ENCODE results near the gene MKRN1. TPM values are rescaled to one million over a fixed set of nuclear protein-coding genes. Genes with fewer than 3 reads are reported as not detected.
A peak's percentile ranks its signal among the peaks of the same experiment; 100 is the strongest.
"Not testable (repeated sequence)": the region's sequence is repeated elsewhere in the genome, so short reads cannot be mapped to it uniquely, and the experiment has no call there.

Gene MKRN1
- total and polyA plus RNA-seq, 8 donors: 21.0 to 102 (median 49.8) TPM

- no peak for TF ChIP-seq EP300 (IDR thresholded peaks at IDR 0.05)
- no peak for TF ChIP-seq POLR2AphosphoS5 (IDR thresholded peaks at IDR 0.05)
- TF ChIP-seq POLR2A (IDR thresholded peaks at IDR 0.05): no peak
- TF ChIP-seq, protein P1, sequence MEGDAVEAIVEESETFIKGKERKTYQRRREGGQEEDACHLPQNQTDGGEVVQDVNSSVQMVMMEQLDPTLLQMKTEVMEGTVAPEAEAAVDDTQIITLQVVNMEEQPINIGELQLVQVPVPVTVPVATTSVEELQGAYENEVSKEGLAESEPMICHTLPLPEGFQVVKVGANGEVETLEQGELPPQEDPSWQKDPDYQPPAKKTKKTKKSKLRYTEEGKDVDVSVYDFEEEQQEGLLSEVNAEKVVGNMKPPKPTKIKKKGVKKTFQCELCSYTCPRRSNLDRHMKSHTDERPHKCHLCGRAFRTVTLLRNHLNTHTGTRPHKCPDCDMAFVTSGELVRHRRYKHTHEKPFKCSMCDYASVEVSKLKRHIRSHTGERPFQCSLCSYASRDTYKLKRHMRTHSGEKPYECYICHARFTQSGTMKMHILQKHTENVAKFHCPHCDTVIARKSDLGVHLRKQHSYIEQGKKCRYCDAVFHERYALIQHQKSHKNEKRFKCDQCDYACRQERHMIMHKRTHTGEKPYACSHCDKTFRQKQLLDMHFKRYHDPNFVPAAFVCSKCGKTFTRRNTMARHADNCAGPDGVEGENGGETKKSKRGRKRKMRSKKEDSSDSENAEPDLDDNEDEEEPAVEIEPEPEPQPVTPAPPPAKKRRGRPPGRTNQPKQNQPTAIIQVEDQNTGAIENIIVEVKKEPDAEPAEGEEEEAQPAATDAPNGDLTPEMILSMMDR (IDR thresholded peaks at IDR 0.05): no peak
- Histone ChIP-seq H3K36me3 (no peaks in the 10 kb centered on the region), H3K4me3 (no peak overlapping the region), H3K4me1 (peaks cover 0 to 21% (median 13%) of the 10 kb centered on the region in 4 donors), H3K27me3 (no peaks in the 10 kb centered on the region), H3K27ac (peak overlapping the region; percentile 11 to 77 (median 33)), H3K9me3 (no peaks in the 10 kb centered on the region)
- WGBS, 5 donors: 19 to 43% (median 23%) methylated on average over 4 to 5 of the region's 5 CpGs
- peak in 1 of 2 donors; percentile 79 for DNase-seq
- intact Hi-C loops (cut with DNase I; ENCODE audit: low total_unique reads): no loop called here
Observed at GRCh38 chr7:140506788-140507464, 27.6 kb upstream of the MKRN1 start.

- TF ChIP-seq EP300 (IDR thresholded peaks at IDR 0.05) (no peak), POLR2AphosphoS5 (IDR thresholded peaks at IDR 0.05) (no peak), POLR2A (IDR thresholded peaks at IDR 0.05) (no peak)
- TF ChIP-seq, protein P1 (IDR thresholded peaks at IDR 0.05): no peak
- H3K36me3 ChIP-seq: no peaks in the 10 kb centered on the region
- peak; percentile 29 to 70 for DNase-seq
- H3K4me1 ChIP-seq: peaks cover 0 to 9% (median 9%) of the 10 kb centered on the region in 4 donors
- intact Hi-C loops (cut with DNase I; ENCODE audit: low total_unique reads): no loop called here
- H3K27ac ChIP-seq: peak overlapping the region in 2 of 5 donors; percentile 25 to 53
- H3K27me3 ChIP-seq: no peaks in the 10 kb centered on the region
- H3K4me3 ChIP-seq: no peak overlapping the region
- 26 to 66% (median 48%) methylated on average over 5 of the region's 5 CpGs for WGBS, 5 donors
- H3K9me3 ChIP-seq: no peaks in the 10 kb centered on the region
Observed at GRCh38 chr7:140501966-140502365, 22.7 kb upstream of the MKRN1 start.

GRCh38 chr7:140497807-140498206, 18.5 kb upstream of the MKRN1 start:
- H3K4me1 ChIP-seq; DNase-seq; intact Hi-C loops (cut with DNase I; ENCODE audit: low total_unique reads); H3K9me3 ChIP-seq; H3K4me3 ChIP-seq; H3K27ac ChIP-seq; H3K27me3 ChIP-seq; H3K36me3 ChIP-seq: not testable (repeated sequence)
- 88 to 97% (median 92%) methylated on average over 4 to 7 of the region's 7 CpGs for WGBS, 5 donors

DNA sequence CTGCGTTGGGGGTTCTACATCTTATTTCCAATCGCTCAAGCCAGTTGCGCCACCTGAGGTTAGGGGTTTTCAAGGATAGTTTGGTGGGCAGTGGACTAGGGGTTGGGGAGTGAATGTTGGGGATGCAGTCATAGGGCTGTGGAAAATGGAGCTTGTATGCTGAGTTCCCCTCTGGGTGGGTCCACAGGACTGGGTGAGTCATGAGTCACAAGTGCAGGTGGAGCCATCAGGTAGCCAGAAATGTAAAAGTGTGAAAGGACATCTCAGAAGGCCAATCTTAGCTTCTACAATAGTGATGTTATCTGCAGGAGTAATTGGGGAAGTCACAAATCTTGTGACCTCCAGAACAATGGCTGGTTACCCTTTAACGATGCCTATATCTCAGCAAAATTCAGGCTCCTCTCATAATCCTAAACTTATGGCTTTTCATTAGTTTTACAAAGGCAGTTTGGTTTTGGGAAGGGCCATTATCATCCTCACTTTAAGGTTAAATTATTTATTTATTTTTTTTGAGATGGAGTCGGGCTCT, 18.0 kb upstream of the MKRN1 start:
- H3K4me3 ChIP-seq: no peak overlapping the region
- no peak overlapping the region for H3K27ac ChIP-seq
- H3K36me3 ChIP-seq: no peaks in the 10 kb centered on the region
- no peak for DNase-seq
- TF ChIP-seq POLR2A (IDR thresholded peaks at IDR 0.05) (no peak), POLR2AphosphoS5 (IDR thresholded peaks at IDR 0.05) (no peak), EP300 (IDR thresholded peaks at IDR 0.05) (no peak)
- no peaks in the 10 kb centered on the region for H3K9me3 ChIP-seq
- H3K27me3 ChIP-seq: no peaks in the 10 kb centered on the region
- no peaks in the 10 kb centered on the region for H3K4me1 ChIP-seq
- 71 to 73% (median 72%) methylated on average over 5 of the region's 5 CpGs for WGBS, 5 donors
- intact Hi-C loops (cut with DNase I; ENCODE audit: low total_unique reads): no loop called here

- H3K4me3 ChIP-seq: no peak overlapping the region
- WGBS, 5 donors: 65 to 85% (median 71%) methylated on average over 8 to 9 of the region's 9 CpGs
- H3K27me3 ChIP-seq: no peaks in the 10 kb centered on the region
- no peak for DNase-seq
- no peaks in the 10 kb centered on the region for H3K9me3 ChIP-seq
- TF ChIP-seq, protein P1 (IDR thresholded peaks at IDR 0.05): no peak
- TF ChIP-seq EP300 (IDR thresholded peaks at IDR 0.05) (no peak), POLR2AphosphoS5 (IDR thresholded peaks at IDR 0.05) (no peak), POLR2A (IDR thresholded peaks at IDR 0.05) (no peak)
- intact Hi-C loops (cut with DNase I; ENCODE audit: low total_unique reads): no loop called here
- H3K27ac ChIP-seq: no peak overlapping the region
- no peaks in the 10 kb centered on the region for H3K4me1 ChIP-seq
- no peaks in the 10 kb centered on the region for H3K36me3 ChIP-seq
Observed at GRCh38 chr7:140495514-140496097, 16.3 kb upstream of the MKRN1 start.

Measured in stomach (tissue), 9 donors.